Lower leg skin (tissue), 4 donors: ENCODE data around the gene GRIK3. TPM values are rescaled to one million over a fixed set of nuclear protein-coding genes. Genes with fewer than 3 reads are reported as not detected.

ENCODE experiments used
- DNase-seq, 2 donors: peaks; one replicate each; pipeline ENCODE4 v3.0.0-alpha.2; 2019; ENCODE audit warnings: low spot score in 2 of 2
- H3K4me3 ChIP-seq: fragments of 200-600 bp; sonication (generic); 2 replicates; pipeline ENCODE4 v1.5.1; 2017; ENCODE audit warnings: mild to moderate bottlenecking, low read depth; ENCODE audit not compliant: poor library complexity, severe bottlenecking
- CTCF ChIP-seq, 3 donors: fragments of 450-650 bp; IDR thresholded peaks; one replicate each; pipeline ENCODE4 v1.5.1; 2016; ENCODE audit warnings: antibody characterized with exemption in 3 of 3, mild to moderate bottlenecking in 3 of 3, moderate library complexity in 2 of 3
- POLR2A ChIP-seq, 2 donors: fragments of 450-650 bp; IDR thresholded peaks; one replicate each; pipeline ENCODE4 v1.6.1; 2016 to 2017; ENCODE audit warnings: antibody characterized with exemption in 2 of 2, mild to moderate bottlenecking in 1 of 2, moderate library complexity in 1 of 2
- WGBS, 2 donors: methylation state at CpG; one replicate each; pipeline ENCODE4 v1.1.5; 2018; 5-methylcytosine and 5-hydroxymethylcytosine counted together
- intact Hi-C: fragments of 100-400 bp; cut with DNase I; formaldehyde crosslinking; loops from one replicate; pipeline ENCODE4 v1.15.0; 2023; ENCODE audit warnings: low total_unique reads
- total RNA-seq, 4 donors: library from RNA; depleted of rRNA; stranded (reverse); fragments of >200 nt; gene quantifications; one replicate each; pipeline ENCODE4 v1.1.0, GENCODE V29; 2016

GRIK3 gene
- total RNA-seq, 4 donors from 2014 or later, result 0.04 to 0.36 (median 0.19) TPM

GRCh38 chr1:36987276-36987675 lies 47.0 kb downstream of the GRIK3 start:
- H3K4me3 ChIP-seq, result no peak overlapping the region
- TF ChIP-seq POLR2A (IDR thresholded peaks at IDR 0.05) (no peak), CTCF (IDR thresholded peaks at IDR 0.05) (no peak)
- intact Hi-C loops, result no loop called here
- WGBS, 2 donors, result 68 to 70% methylated on average over 2 of the region's 2 CpGs
- DNase-seq, result no peak

- no peak overlapping the region for H3K4me3 ChIP-seq
- DNase-seq, result no peak
- intact Hi-C loops, result no loop called here
- TF ChIP-seq CTCF (IDR thresholded peaks at IDR 0.05) (no peak), POLR2A (IDR thresholded peaks at IDR 0.05) (no peak)
- 83 to 86% methylated on average over 6 of the region's 6 CpGs for WGBS, 2 donors
These were observed 47.9 kb downstream of the GRIK3 start for GRCh38 chr1:36986241-36986985.

- WGBS, 2 donors, result 63 to 68% methylated on average over 9 of the region's 9 CpGs
- intact Hi-C loops, result loop anchor here (5.0 kb wide), 1 partner anchor 82 kb away; no protein-coding TSS in a partner anchor
- no peak for DNase-seq
- H3K4me3 ChIP-seq, result no peak overlapping the region
- TF ChIP-seq CTCF (IDR thresholded peaks at IDR 0.05) (no peak), POLR2A (IDR thresholded peaks at IDR 0.05) (no peak)
These were observed 49.6 kb downstream of the GRIK3 start for GRCh38 chr1:36984675-36985074.

GRCh38 chr1:36984026-36984425 lies 50.3 kb downstream of the GRIK3 start:
- H3K4me3 ChIP-seq, result no peak overlapping the region
- TF ChIP-seq POLR2A (IDR thresholded peaks at IDR 0.05) (no peak), CTCF (IDR thresholded peaks at IDR 0.05) (no peak)
- 73 to 86% methylated on average over 6 of the region's 6 CpGs for WGBS, 2 donors
- DNase-seq, result no peak
- intact Hi-C loops, result loop anchor here (5.0 kb wide), 1 partner anchor 82 kb away; no protein-coding TSS in a partner anchor

GRCh38 chr1:36982709-36983108 lies 51.6 kb downstream of the GRIK3 start:
- H3K4me3 ChIP-seq, result no peak overlapping the region
- WGBS, 2 donors, result 18 to 22% methylated on average over 13 of the region's 13 CpGs
- no peak for TF ChIP-seq POLR2A (IDR thresholded peaks at IDR 0.05)
- TF ChIP-seq CTCF (IDR thresholded peaks at IDR 0.05), result no peak
- intact Hi-C loops, result loop anchor here (5.0 kb wide), 1 partner anchor 80 kb away; no protein-coding TSS in a partner anchor
- no peak for DNase-seq
